Natural killer cell (primary cell): Measurements from ENCODE around the gene GRHL1. TPM values are rescaled to one million over a fixed set of nuclear protein-coding genes. Genes with fewer than 3 reads are reported as not detected.

Source experiments
- ATAC-seq, 3 donors: fragments of 150-1000 bp in 2 of 3; fragments of 200-7000 bp in 1 of 3; cut with Tn5 transposase; 1 replicate in 1 of 3; 2 replicates in 2 of 3; pipeline ENCODE4 v1.10.0; 2021; ENCODE audit warnings: mild to moderate bottlenecking in 2 of 3, moderate library complexity in 2 of 3
- DNase-seq, 2 donors: peaks; one replicate each; pipeline versions ENCODE4 v3.0.0 to v3.0.0-alpha.2; 2013 to 2021; ENCODE audit warnings: mixed read lengths in 1 of 2
- H3K27ac ChIP-seq: one replicate; pipeline ENCODE4 v1.5.1; 2013; ENCODE audit warnings: mild to moderate bottlenecking, low read length
- H3K27me3 ChIP-seq: one replicate; pipeline ENCODE4 v1.6.1; 2013; ENCODE audit warnings: low read length; ENCODE audit not compliant: control insufficient read depth, insufficient read depth
- H3K36me3 ChIP-seq: one replicate; pipeline ENCODE4 v1.6.1; 2013; ENCODE audit warnings: low read length; ENCODE audit not compliant: control insufficient read depth, insufficient read depth
- H3K4me1 ChIP-seq: one replicate; pipeline ENCODE4 v1.6.1; 2013; ENCODE audit warnings: low read length; ENCODE audit not compliant: control insufficient read depth, insufficient read depth
- H3K4me3 ChIP-seq: one replicate; pipeline ENCODE4 v1.5.1; 2013; ENCODE audit warnings: low read length
- H3K9me3 ChIP-seq: one replicate; pipeline ENCODE4 v1.6.1; 2013; ENCODE audit warnings: low read length; ENCODE audit not compliant: control insufficient read depth, insufficient read depth
- H3K27ac Mint-ChIP-seq, 2 donors: one replicate each; pipeline ENCODE4 v1.8.0; 2022; ENCODE audit warnings: mild to moderate bottlenecking in 2 of 2, mixed read lengths in 2 of 2, moderate library complexity in 1 of 2
- H3K27me3 Mint-ChIP-seq, 2 donors: one replicate each; pipeline ENCODE4 v1.8.0; 2022; ENCODE audit warnings: low read depth in 2 of 2, mixed read lengths in 2 of 2
- H3K36me3 Mint-ChIP-seq: one replicate; pipeline ENCODE4 v1.8.0; 2022; ENCODE audit warnings: mixed read lengths
- H3K4me1 Mint-ChIP-seq, 2 donors: one replicate each; pipeline ENCODE4 v1.8.0; 2022; ENCODE audit warnings: mixed read lengths in 2 of 2
- H3K4me3 Mint-ChIP-seq: one replicate; pipeline ENCODE4 v1.8.0; 2022; ENCODE audit warnings: mild to moderate bottlenecking, moderate library complexity, mixed read lengths
- H3K9me3 Mint-ChIP-seq, 2 donors: one replicate each; pipeline ENCODE4 v1.8.0; 2022; ENCODE audit warnings: mixed read lengths in 2 of 2
- CTCF ChIP-seq: fragments of 200-600 bp; IDR thresholded peaks from one replicate; pipeline ENCODE4 v1.8.0; 2022; ENCODE audit warnings: antibody characterized with exemption
- WGBS: methylation state at CpG from one replicate; pipeline ENCODE4 v1.1.7; 2013; ENCODE audit warnings: missing lambda C conversion rate; ENCODE audit not compliant: insufficient coverage; 5-methylcytosine and 5-hydroxymethylcytosine counted together
- intact Hi-C: fragments of 100-400 bp; cut with micrococcal nuclease; formaldehyde crosslinking; loops from one replicate; pipeline ENCODE4 v1.14.2; 2022
- total RNA-seq, 4 donors: library from RNA; stranded (reverse); fragments of 120-200 nt in 1 of 4; gene quantifications; one replicate each; pipeline versions ENCODE4 v1.2.3 to v1.2.4, GENCODE V29; 2013 to 2022

GRHL1 gene
- total RNA-seq, 3 donors from 2014 or later (not counting 1 experiment from before 2014, with no cell fraction given) = 1.6 to 3.6 (median 3.2) TPM

GRCh38 chr2:10041711-10042110, 90.2 kb downstream of the GRHL1 start:
- Histone ChIP-seq H3K9me3 (no peaks in the 10 kb centered on the region), H3K36me3 (peaks cover 2% of the 10 kb centered on the region), H3K4me3 (no peak overlapping the region), H3K4me1 (peaks cover 40% of the 10 kb centered on the region), H3K27ac (no peak overlapping the region), H3K27me3 (no peaks in the 10 kb centered on the region)
- Mint-ChIP-seq H3K27ac (peak overlapping the region; percentile 95 to 96), H3K9me3 (no peaks in the 10 kb centered on the region), H3K27me3 (no peaks in the 10 kb centered on the region), H3K4me1 (peaks cover 14 to 50% of the 10 kb centered on the region in 2 donors), H3K36me3 (no peaks in the 10 kb centered on the region), H3K4me3 (peak overlapping the region; percentile 92)
- ATAC-seq (no peak), DNase-seq (no peak)
- no peak for TF ChIP-seq CTCF
- intact Hi-C loops = loop anchor here (1.0 kb wide), 1 partner anchor 12 kb away; no protein-coding TSS in a partner anchor
- 98% methylated on average over 14 of the region's 14 CpGs for WGBS

DNA sequence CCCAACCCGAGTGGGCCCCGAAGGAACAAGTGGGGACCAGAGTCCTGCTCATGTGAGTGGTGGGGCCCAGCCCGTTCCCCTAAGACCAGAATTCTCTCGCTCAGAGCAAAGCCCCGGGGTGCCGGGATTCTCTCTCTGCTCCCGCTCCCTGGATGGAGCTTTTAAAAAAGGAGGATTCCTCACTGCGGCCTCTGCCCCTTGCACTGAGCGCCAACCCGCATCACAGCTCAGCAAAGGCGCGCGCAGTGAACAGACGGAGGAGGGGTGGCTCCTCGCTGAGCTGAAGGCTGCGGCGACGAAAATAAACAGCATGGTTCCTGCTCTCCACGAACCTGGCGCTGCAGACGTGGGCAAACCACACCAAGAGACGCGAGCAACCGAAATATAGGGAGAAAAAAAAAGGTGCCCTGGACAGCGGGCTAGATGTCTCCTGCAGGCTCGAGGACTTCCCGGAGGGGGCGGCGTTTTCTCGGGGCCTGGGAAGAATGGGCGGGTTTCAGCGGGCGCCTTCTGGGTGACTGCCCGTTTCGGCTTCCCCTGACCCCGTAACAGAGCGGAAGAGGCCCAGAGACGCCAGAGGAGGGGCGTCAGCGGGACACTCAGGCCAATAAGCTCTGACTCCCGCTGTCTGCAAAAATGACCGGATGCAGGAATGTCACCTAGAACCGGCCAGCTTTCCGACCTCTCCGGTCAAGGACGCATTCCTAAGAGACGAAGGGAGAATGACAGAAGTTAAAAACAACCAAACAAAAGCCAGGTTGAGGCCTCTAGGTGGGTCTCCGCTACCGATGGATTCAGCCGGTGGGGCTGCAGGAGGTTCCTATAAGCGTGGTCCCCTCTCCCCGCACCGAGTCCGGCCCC, 91.0 kb downstream of the GRHL1 start:
- no peaks in the 10 kb centered on the region for H3K27me3 Mint-ChIP-seq
- peak overlapping the region; percentile 95 to 96 for H3K27ac Mint-ChIP-seq
- TF ChIP-seq CTCF = no peak
- peaks cover 14 to 54% of the 10 kb centered on the region in 2 donors for H3K4me1 Mint-ChIP-seq
- no peaks in the 10 kb centered on the region for H3K9me3 Mint-ChIP-seq
- Histone ChIP-seq H3K4me3 (peak overlapping the region; percentile 62), H3K27me3 (no peaks in the 10 kb centered on the region), H3K9me3 (no peaks in the 10 kb centered on the region), H3K36me3 (peaks cover 5% of the 10 kb centered on the region), H3K4me1 (peaks cover 38% of the 10 kb centered on the region), H3K27ac (peak overlapping the region; percentile 86)
- H3K4me3 Mint-ChIP-seq = peak overlapping the region; percentile 92
- intact Hi-C loops = loop anchor here (1.0 kb wide), 1 partner anchor 13 kb away; no protein-coding TSS in a partner anchor
- no peaks in the 10 kb centered on the region for H3K36me3 Mint-ChIP-seq
- ATAC-seq (peak; percentile 1 to 13 (median 8)), DNase-seq (peak; percentile 44 to 71)
- WGBS = 30% methylated on average over 54 of the region's 54 CpGs

- Histone ChIP-seq H3K36me3 (peaks cover 14% of the 10 kb centered on the region), H3K4me3 (peak within 1 kb of the TSS; percentile 62), H3K27ac (peak within 1 kb of the TSS; percentile 86), H3K27me3 (no peaks in the 10 kb centered on the region), H3K9me3 (no peaks in the 10 kb centered on the region), H3K4me1 (peaks cover 33% of the 10 kb centered on the region)
- Mint-ChIP-seq H3K27me3 (no peaks in the 10 kb centered on the region), H3K36me3 (no peaks in the 10 kb centered on the region), H3K27ac (peak within 1 kb of the TSS; percentile 95 to 96), H3K4me1 (peaks cover 14 to 49% of the 10 kb centered on the region in 2 donors), H3K4me3 (peak within 1 kb of the TSS; percentile 92), H3K9me3 (no peaks in the 10 kb centered on the region)
- WGBS = under 1% methylated on average over 100 of the region's 104 CpGs
- DNase-seq = peak; percentile 84 to 93
- peak; percentile 74 to 88 (median 77) for ATAC-seq
- no peak for TF ChIP-seq CTCF
- intact Hi-C loops = no loop called here
Observed at GRCh38 chr2:10043256-10043905, 91.9 kb downstream of the GRHL1 start, which contains the start of gene KLF11. Gene KLF11, plus strand, starts transcription at chr2:10043550. Its CDS starts 167 bp downstream, at chr2:10043717.
